ENCODE measurements around the gene PDP2. TPM values are rescaled to one million over a fixed set of nuclear protein-coding genes. Genes with fewer than 3 reads are reported as not detected.

Gene PDP2
- total and polyA plus RNA-seq, 3 experiments from 2014 or later: 4.5 to 25.4 (median 20.0) TPM

- DNase-seq: no peak
- Histone ChIP-seq H3K27me3 (ENCODE audit: insufficient read depth, low read length, poor library complexity, severe bottlenecking) (no peaks in the 10 kb centered on the region), H3K4me1 (ENCODE audit: insufficient read depth, low read length) (peaks cover 7% of the 10 kb centered on the region), H3K9me3 (ENCODE audit: low read length) (no peaks in the 10 kb centered on the region), H3K36me3 (ENCODE audit: insufficient read depth, low read length) (no peaks in the 10 kb centered on the region), H3K4me3 (ENCODE audit: low read length) (no peak overlapping the region), H3K27ac (ENCODE audit: low read depth, low read length) (no peak overlapping the region)
- ChIA-PET POLR2A (no interaction called here), CTCF (interaction anchor here (1.0 to 1.4 kb wide), 2 partner anchors 13 to 26 kb away, joined by 3 read pairs; no protein-coding TSS in a partner anchor)
- H3K27me3 Mint-ChIP-seq: no peaks in the 10 kb centered on the region
- peaks cover 0 to 2% (median 0%) of the 10 kb centered on the region in 3 donors for H3K36me3 Mint-ChIP-seq
- peaks cover 2 to 9% (median 9%) of the 10 kb centered on the region in 3 donors for H3K4me1 Mint-ChIP-seq
- no peak overlapping the region for H3K4me3 Mint-ChIP-seq
- no peaks in the 10 kb centered on the region for H3K9me3 Mint-ChIP-seq
- H3K27ac Mint-ChIP-seq: no peak overlapping the region
These were observed 22.6 kb downstream of the PDP2 start for GRCh38 chr16:66902648-66903543.

- Histone ChIP-seq H3K27me3 (ENCODE audit: insufficient read depth, low read length, poor library complexity, severe bottlenecking) (no peaks in the 10 kb centered on the region), H3K4me3 (ENCODE audit: low read length) (no peak overlapping the region), H3K9me3 (ENCODE audit: low read length) (no peaks in the 10 kb centered on the region), H3K27ac (ENCODE audit: low read depth, low read length) (no peak overlapping the region), H3K4me1 (ENCODE audit: insufficient read depth, low read length) (peaks cover 7% of the 10 kb centered on the region), H3K36me3 (ENCODE audit: insufficient read depth, low read length) (no peaks in the 10 kb centered on the region)
- peak overlapping the region in 1 of 8 donors; percentile 24 for H3K27ac Mint-ChIP-seq
- H3K9me3 Mint-ChIP-seq: no peaks in the 10 kb centered on the region
- peaks cover 0 to under 1% (median 0%) of the 10 kb centered on the region in 3 donors for H3K36me3 Mint-ChIP-seq
- H3K27me3 Mint-ChIP-seq: no peaks in the 10 kb centered on the region
- H3K4me1 Mint-ChIP-seq: peaks cover 2 to 9% (median 9%) of the 10 kb centered on the region in 3 donors
- ChIA-PET POLR2A (no interaction called here), CTCF (interaction anchor here (0.6 to 1.4 kb wide), 3 partner anchors 13 to 363 kb away, joined by 3 to 4 read pairs (median 3); no protein-coding TSS in a partner anchor)
- H3K4me3 Mint-ChIP-seq: no peak overlapping the region
- DNase-seq: no peak
These were observed 23.5 kb downstream of the PDP2 start for GRCh38 chr16:66903544-66904427.

GRCh38 chr16:66904428-66904845 lies 24.1 kb downstream of the PDP2 start:
- Mint-ChIP-seq H3K9me3 (no peaks in the 10 kb centered on the region), H3K27ac (no peak overlapping the region), H3K27me3 (no peaks in the 10 kb centered on the region), H3K4me1 (peaks cover 2 to 9% (median 9%) of the 10 kb centered on the region in 3 donors), H3K36me3 (no peaks in the 10 kb centered on the region), H3K4me3 (no peak overlapping the region)
- Histone ChIP-seq H3K4me3 (ENCODE audit: low read length) (no peak overlapping the region), H3K4me1 (ENCODE audit: insufficient read depth, low read length) (peaks cover 7% of the 10 kb centered on the region), H3K36me3 (ENCODE audit: insufficient read depth, low read length) (no peaks in the 10 kb centered on the region), H3K27ac (ENCODE audit: low read depth, low read length) (no peak overlapping the region), H3K27me3 (ENCODE audit: insufficient read depth, low read length, poor library complexity, severe bottlenecking) (no peaks in the 10 kb centered on the region), H3K9me3 (ENCODE audit: low read length) (no peaks in the 10 kb centered on the region)
- POLR2A ChIA-PET: no interaction called here
- CTCF ChIA-PET: interaction anchor here (1.3 to 1.4 kb wide), 2 partner anchors 24 to 36 kb away, joined by 3 to 4 read pairs; partner anchors contain the start of gene PDP2
- DNase-seq: no peak

GRCh38 chr16:66904846-66905632 lies 24.7 kb downstream of the PDP2 start:
- H3K27me3 Mint-ChIP-seq: no peaks in the 10 kb centered on the region
- ChIA-PET CTCF (interaction anchor here (1.3 to 1.4 kb wide), 2 partner anchors 24 to 37 kb away, joined by 3 to 4 read pairs; partner anchors contain the start of gene PDP2), POLR2A (no interaction called here)
- Histone ChIP-seq H3K4me3 (ENCODE audit: low read length) (no peak overlapping the region), H3K4me1 (ENCODE audit: insufficient read depth, low read length) (peaks cover 7% of the 10 kb centered on the region), H3K9me3 (ENCODE audit: low read length) (no peaks in the 10 kb centered on the region), H3K27me3 (ENCODE audit: insufficient read depth, low read length, poor library complexity, severe bottlenecking) (no peaks in the 10 kb centered on the region), H3K36me3 (ENCODE audit: insufficient read depth, low read length) (no peaks in the 10 kb centered on the region), H3K27ac (ENCODE audit: low read depth, low read length) (no peak overlapping the region)
- no peak for DNase-seq
- H3K4me3 Mint-ChIP-seq: no peak overlapping the region
- H3K36me3 Mint-ChIP-seq: no peaks in the 10 kb centered on the region
- H3K9me3 Mint-ChIP-seq: no peaks in the 10 kb centered on the region
- H3K4me1 Mint-ChIP-seq: peaks cover 2 to 9% (median 9%) of the 10 kb centered on the region in 3 donors
- H3K27ac Mint-ChIP-seq: peak overlapping the region in 1 of 8 donors; percentile 38

- H3K4me1 Mint-ChIP-seq: peaks cover 2 to 9% (median 9%) of the 10 kb centered on the region in 3 donors
- ChIA-PET POLR2A (interaction anchor here (0.6 kb wide), 1 partner anchor 501 kb away, joined by 3 read pairs; no protein-coding TSS in a partner anchor), CTCF (interaction anchor here (1.3 kb wide), 2 partner anchors 10 to 25 kb away, joined by 3 read pairs; partner anchors contain the start of gene PDP2)
- H3K36me3 ChIP-seq (ENCODE audit: insufficient read depth, low read length): no peaks in the 10 kb centered on the region
- DNase-seq: peak in 1 of 5 donors; percentile 13
- no peak overlapping the region for H3K4me3 ChIP-seq (ENCODE audit: low read length)
- no peaks in the 10 kb centered on the region for H3K36me3 Mint-ChIP-seq
- H3K27me3 Mint-ChIP-seq: no peaks in the 10 kb centered on the region
- peaks cover 7% of the 10 kb centered on the region for H3K4me1 ChIP-seq (ENCODE audit: insufficient read depth, low read length)
- H3K27me3 ChIP-seq (ENCODE audit: insufficient read depth, low read length, poor library complexity, severe bottlenecking): no peaks in the 10 kb centered on the region
- H3K9me3 ChIP-seq (ENCODE audit: low read length): no peaks in the 10 kb centered on the region
- no peak overlapping the region for H3K4me3 Mint-ChIP-seq
- no peaks in the 10 kb centered on the region for H3K9me3 Mint-ChIP-seq
- H3K27ac Mint-ChIP-seq: peak overlapping the region in 3 of 8 donors; percentile 3 to 64 (median 47)
- no peak overlapping the region for H3K27ac ChIP-seq (ENCODE audit: low read depth, low read length)
These were observed 25.6 kb downstream of the PDP2 start for GRCh38 chr16:66905633-66906539.

GRCh38 chr16:66906916-66907836 lies 26.9 kb downstream of the PDP2 start:
- H3K27ac ChIP-seq (ENCODE audit: low read depth, low read length): no peak overlapping the region
- ChIA-PET POLR2A (interaction anchor here (0.6 kb wide), 2 partner anchors 15 to 502 kb away, joined by 3 to 14 read pairs; no protein-coding TSS in a partner anchor), CTCF (interaction anchor here (1.3 kb wide), 1 partner anchor 11 kb away, joined by 3 read pairs; no protein-coding TSS in a partner anchor)
- H3K9me3 Mint-ChIP-seq: no peaks in the 10 kb centered on the region
- H3K4me3 ChIP-seq (ENCODE audit: low read length): no peak overlapping the region
- DNase-seq: no peak
- no peak overlapping the region for H3K4me3 Mint-ChIP-seq
- no peaks in the 10 kb centered on the region for H3K36me3 Mint-ChIP-seq
- H3K4me1 Mint-ChIP-seq: peaks cover 2 to 9% (median 9%) of the 10 kb centered on the region in 3 donors
- peaks cover 0 to 1% of the 10 kb centered on the region in 2 donors for H3K27me3 Mint-ChIP-seq
- H3K27me3 ChIP-seq (ENCODE audit: insufficient read depth, low read length, poor library complexity, severe bottlenecking): no peaks in the 10 kb centered on the region
- no peaks in the 10 kb centered on the region for H3K9me3 ChIP-seq (ENCODE audit: low read length)
- H3K4me1 ChIP-seq (ENCODE audit: insufficient read depth, low read length): peaks cover 7% of the 10 kb centered on the region
- no peaks in the 10 kb centered on the region for H3K36me3 ChIP-seq (ENCODE audit: insufficient read depth, low read length)
- H3K27ac Mint-ChIP-seq: no peak overlapping the region

Measured in CD8-positive, alpha-beta memory T cell (primary cell).